ENCODE data around the gene ZNF248.
"Not testable (repeated sequence)": the region's sequence is repeated elsewhere in the genome, so short reads cannot be mapped to it uniquely, and the experiment has no call there.

Gene ZNF248

GRCh38 chr10:37857287-37858211 is at the start of gene ZNF248:
Gene ZNF248, minus strand, starts transcription at chr10:37857610. Its CDS starts 1,300 bp downstream, at chr10:37856310.
- Mint-ChIP-seq H3K4me1 (ENCODE audit: low read depth) (peaks cover 51% of the 10 kb centered on the region), H3K27ac (peak within 1 kb of the TSS; percentile 96), H3K4me3 (peak within 1 kb of the TSS; percentile 97), H3K36me3 (peaks cover 16% of the 10 kb centered on the region), H3K9me3 (ENCODE audit: low read depth) (no peaks in the 10 kb centered on the region), H3K27me3 (no peaks in the 10 kb centered on the region)

GRCh38 chr10:37906382-37906781 is 49.0 kb upstream of the ZNF248 start:
- H3K36me3 Mint-ChIP-seq: no peaks in the 10 kb centered on the region
- H3K4me1 Mint-ChIP-seq (ENCODE audit: low read depth): no peaks in the 10 kb centered on the region
- no peaks in the 10 kb centered on the region for H3K27me3 Mint-ChIP-seq
- peaks cover 20% of the 10 kb centered on the region for H3K9me3 Mint-ChIP-seq (ENCODE audit: low read depth)
- no peak overlapping the region for H3K27ac Mint-ChIP-seq
- no peak overlapping the region for H3K4me3 Mint-ChIP-seq

- peaks cover 17% of the 10 kb centered on the region for H3K36me3 Mint-ChIP-seq
- no peak overlapping the region for H3K27ac Mint-ChIP-seq
- H3K27me3 Mint-ChIP-seq: no peaks in the 10 kb centered on the region
- peaks cover 32% of the 10 kb centered on the region for H3K9me3 Mint-ChIP-seq (ENCODE audit: low read depth)
- no peak overlapping the region for H3K4me3 Mint-ChIP-seq
- no peaks in the 10 kb centered on the region for H3K4me1 Mint-ChIP-seq (ENCODE audit: low read depth)
Observed at GRCh38 chr10:37896436-37896835, 39.0 kb upstream of the ZNF248 start.

GRCh38 chr10:37895674-37896073 is 38.3 kb upstream of the ZNF248 start:
- Mint-ChIP-seq H3K27me3 (no peaks in the 10 kb centered on the region), H3K4me3 (no peak overlapping the region), H3K36me3 (peaks cover 21% of the 10 kb centered on the region), H3K9me3 (ENCODE audit: low read depth) (peaks cover 38% of the 10 kb centered on the region), H3K27ac (no peak overlapping the region), H3K4me1 (ENCODE audit: low read depth) (no peaks in the 10 kb centered on the region)

GRCh38 chr10:37885850-37886249 is 28.4 kb upstream of the ZNF248 start:
- H3K4me3 Mint-ChIP-seq: no peak overlapping the region
- H3K36me3 Mint-ChIP-seq: peaks cover 10% of the 10 kb centered on the region

GRCh38 chr10:37872955-37873354 is 15.5 kb upstream of the ZNF248 start:
- H3K36me3 Mint-ChIP-seq: no peaks in the 10 kb centered on the region
- no peak overlapping the region for H3K4me3 Mint-ChIP-seq
- H3K4me1 Mint-ChIP-seq (ENCODE audit: low read depth): no peaks in the 10 kb centered on the region
- H3K9me3 Mint-ChIP-seq (ENCODE audit: low read depth): no peaks in the 10 kb centered on the region
- no peaks in the 10 kb centered on the region for H3K27me3 Mint-ChIP-seq
- H3K27ac Mint-ChIP-seq: no peak overlapping the region

More at GRCh38 chr10:37885850-37886249, 28.4 kb upstream of the ZNF248 start:
- H3K27ac Mint-ChIP-seq: no peak overlapping the region
- no peaks in the 10 kb centered on the region for H3K27me3 Mint-ChIP-seq
- no peaks in the 10 kb centered on the region for H3K4me1 Mint-ChIP-seq (ENCODE audit: low read depth)
- peaks cover 9% of the 10 kb centered on the region for H3K9me3 Mint-ChIP-seq (ENCODE audit: low read depth)

GRCh38 chr10:37872283-37872682 is 14.9 kb upstream of the ZNF248 start:
- no peaks in the 10 kb centered on the region for H3K27me3 Mint-ChIP-seq
- H3K4me3 Mint-ChIP-seq: no peak overlapping the region
- H3K4me1 Mint-ChIP-seq (ENCODE audit: low read depth): no peaks in the 10 kb centered on the region
- H3K27ac Mint-ChIP-seq: no peak overlapping the region
- no peaks in the 10 kb centered on the region for H3K9me3 Mint-ChIP-seq (ENCODE audit: low read depth)
- H3K36me3 Mint-ChIP-seq: no peaks in the 10 kb centered on the region

GRCh38 chr10:37871568-37872251 is 14.3 kb upstream of the ZNF248 start:
- Mint-ChIP-seq H3K36me3 (no peaks in the 10 kb centered on the region), H3K4me3 (no peak overlapping the region), H3K27me3 (no peaks in the 10 kb centered on the region), H3K27ac (no peak overlapping the region), H3K9me3 (ENCODE audit: low read depth) (no peaks in the 10 kb centered on the region), H3K4me1 (ENCODE audit: low read depth) (no peaks in the 10 kb centered on the region)

- Mint-ChIP-seq H3K36me3 (no peaks in the 10 kb centered on the region), H3K4me1 (ENCODE audit: low read depth) (no peaks in the 10 kb centered on the region), H3K9me3 (ENCODE audit: low read depth) (no peaks in the 10 kb centered on the region), H3K27me3 (no peaks in the 10 kb centered on the region), H3K4me3 (no peak overlapping the region), H3K27ac (no peak overlapping the region)
Observed at GRCh38 chr10:37871143-37871542, 13.7 kb upstream of the ZNF248 start.

GRCh38 chr10:37868796-37869195 is 11.4 kb upstream of the ZNF248 start:
- no peaks in the 10 kb centered on the region for H3K9me3 Mint-ChIP-seq (ENCODE audit: low read depth)
- no peaks in the 10 kb centered on the region for H3K36me3 Mint-ChIP-seq
- no peak overlapping the region for H3K27ac Mint-ChIP-seq
- H3K4me3 Mint-ChIP-seq: no peak overlapping the region
- no peaks in the 10 kb centered on the region for H3K27me3 Mint-ChIP-seq
- H3K4me1 Mint-ChIP-seq (ENCODE audit: low read depth): no peaks in the 10 kb centered on the region

- Mint-ChIP-seq H3K4me3 (no peak overlapping the region), H3K27ac (no peak overlapping the region), H3K4me1 (ENCODE audit: low read depth) (no peaks in the 10 kb centered on the region), H3K27me3 (no peaks in the 10 kb centered on the region), H3K36me3 (no peaks in the 10 kb centered on the region), H3K9me3 (ENCODE audit: low read depth) (no peaks in the 10 kb centered on the region)
Observed at GRCh38 chr10:37865957-37866803, 8.8 kb upstream of the ZNF248 start.

- Mint-ChIP-seq H3K27ac (no peak overlapping the region), H3K27me3 (no peaks in the 10 kb centered on the region), H3K36me3 (no peaks in the 10 kb centered on the region), H3K4me1 (ENCODE audit: low read depth) (no peaks in the 10 kb centered on the region), H3K9me3 (ENCODE audit: low read depth) (no peaks in the 10 kb centered on the region), H3K4me3 (no peak overlapping the region)
Observed at GRCh38 chr10:37865264-37865663, 7.9 kb upstream of the ZNF248 start.

GRCh38 chr10:37860494-37861190 is 3.2 kb upstream of the ZNF248 start:
- Mint-ChIP-seq H3K27me3 (no peaks in the 10 kb centered on the region), H3K4me3 (no peak overlapping the region), H3K9me3 (ENCODE audit: low read depth) (no peaks in the 10 kb centered on the region), H3K36me3 (peaks cover 2% of the 10 kb centered on the region), H3K27ac (no peak overlapping the region), H3K4me1 (ENCODE audit: low read depth) (peaks cover 26% of the 10 kb centered on the region)

- H3K36me3 Mint-ChIP-seq; H3K9me3 Mint-ChIP-seq (ENCODE audit: low read depth); H3K27me3 Mint-ChIP-seq; H3K27ac Mint-ChIP-seq: not testable (repeated sequence)
- Mint-ChIP-seq H3K4me1 (ENCODE audit: low read depth) (peaks cover 39% of the 10 kb centered on the region), H3K4me3 (peak overlapping the region; percentile 24)
Observed at GRCh38 chr10:37859270-37859669, 1.9 kb upstream of the ZNF248 start.

Measured in activated naive CD8-positive, alpha-beta T cell (primary cell).